KMS-11 (cell line): Measurements from ENCODE around the gene CNPY2.

Experiments used
- H2AFZ ChIP-seq: fragments of 200-600 bp; sonication (generic); 2 replicates; pipeline ENCODE4 v1.6.1; 2016; ENCODE audit warnings: antibody characterized with exemption, mixed run types, low read depth
- H3K27ac ChIP-seq: fragments of 200-600 bp; sonication (generic); 2 replicates; pipeline ENCODE4 v1.6.1; 2016; ENCODE audit warnings: mild to moderate bottlenecking, mixed run types
- H3K27me3 ChIP-seq: fragments of 200-600 bp; sonication (generic); 2 replicates; pipeline ENCODE4 v1.6.1; 2017; ENCODE audit warnings: mild to moderate bottlenecking, low read depth, mixed run types, moderate library complexity; ENCODE audit not compliant: insufficient read depth
- H3K36me3 ChIP-seq: fragments of 200-600 bp; sonication (generic); 2 replicates; pipeline ENCODE4 v1.6.1; 2017; ENCODE audit warnings: mild to moderate bottlenecking, mixed run types; ENCODE audit not compliant: insufficient read depth
- H3K4me1 ChIP-seq: fragments of 200-600 bp; sonication (generic); 2 replicates; pipeline ENCODE4 v1.6.1; 2016; ENCODE audit warnings: mild to moderate bottlenecking, low read depth, mixed run types; ENCODE audit not compliant: poor library complexity, severe bottlenecking
- H3K4me2 ChIP-seq: fragments of 200-600 bp; sonication (generic); 2 replicates; pipeline ENCODE4 v1.7.0; 2016; ENCODE audit warnings: mild to moderate bottlenecking, mixed run types
- H3K4me3 ChIP-seq: fragments of 200-600 bp; sonication (generic); IDR thresholded peaks from 2 replicates; pipeline ENCODE4 v1.6.1; 2017; ENCODE audit warnings: low read depth, low read length, mixed read lengths; ENCODE audit not compliant: insufficient read depth
- H3K79me2 ChIP-seq: fragments of 200-600 bp; sonication (generic); 2 replicates; pipeline ENCODE4 v1.6.1; 2016; ENCODE audit warnings: low read depth, mixed run types; ENCODE audit not compliant: insufficient read depth
- H3K9ac ChIP-seq: fragments of 200-600 bp; sonication (generic); 2 replicates; pipeline ENCODE4 v1.6.1; 2016; ENCODE audit warnings: mild to moderate bottlenecking, mixed run types
- H4K20me1 ChIP-seq: fragments of 200-600 bp; sonication (generic); 2 replicates; pipeline ENCODE4 v1.6.1; 2016; ENCODE audit warnings: mild to moderate bottlenecking, mixed run types; ENCODE audit not compliant: insufficient read depth
- TF ChIP-seq, protein P1 (sequence below): fragments of 200-600 bp; sonication (generic); conservative IDR thresholded peaks from 2 replicates; pipeline ENCODE4 v1.6.1; 2017; ENCODE audit warnings: low read depth, mild to moderate bottlenecking, antibody characterized with exemption, low read length, moderate library complexity, mixed read lengths

CNPY2 gene

DNA sequence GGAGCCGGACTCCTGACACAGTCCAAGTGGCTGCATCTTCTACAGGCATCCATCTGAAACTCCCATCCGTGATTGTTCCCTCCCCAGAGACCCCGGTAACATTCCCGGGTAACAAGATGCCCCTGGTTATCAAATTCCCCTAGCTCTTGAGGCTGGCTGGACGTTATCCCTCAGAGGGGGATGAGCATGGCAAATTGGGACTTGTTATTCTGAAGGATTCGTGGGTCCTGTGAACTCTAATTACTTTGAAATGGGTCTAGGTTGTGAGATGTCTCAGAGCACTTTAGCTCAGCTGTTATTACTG lies 18.7 kb upstream of the CNPY2 start:
- Histone ChIP-seq H2AFZ (peak overlapping the region; percentile 90), H3K27me3 (no peaks in the 10 kb centered on the region), H3K4me3 (peak overlapping the region; percentile 54), H3K9ac (peak overlapping the region; percentile 79), H3K27ac (peak overlapping the region; percentile 78), H4K20me1 (no peaks in the 10 kb centered on the region), H3K4me2 (peak overlapping the region; percentile 72), H3K4me1 (peaks cover 54% of the 10 kb centered on the region), H3K36me3 (no peaks in the 10 kb centered on the region), H3K79me2 (0 out of 2 replicates have a peak, but pooled peaks cover 5% of the 10 kb centered on the region)
- TF ChIP-seq, protein P1, sequence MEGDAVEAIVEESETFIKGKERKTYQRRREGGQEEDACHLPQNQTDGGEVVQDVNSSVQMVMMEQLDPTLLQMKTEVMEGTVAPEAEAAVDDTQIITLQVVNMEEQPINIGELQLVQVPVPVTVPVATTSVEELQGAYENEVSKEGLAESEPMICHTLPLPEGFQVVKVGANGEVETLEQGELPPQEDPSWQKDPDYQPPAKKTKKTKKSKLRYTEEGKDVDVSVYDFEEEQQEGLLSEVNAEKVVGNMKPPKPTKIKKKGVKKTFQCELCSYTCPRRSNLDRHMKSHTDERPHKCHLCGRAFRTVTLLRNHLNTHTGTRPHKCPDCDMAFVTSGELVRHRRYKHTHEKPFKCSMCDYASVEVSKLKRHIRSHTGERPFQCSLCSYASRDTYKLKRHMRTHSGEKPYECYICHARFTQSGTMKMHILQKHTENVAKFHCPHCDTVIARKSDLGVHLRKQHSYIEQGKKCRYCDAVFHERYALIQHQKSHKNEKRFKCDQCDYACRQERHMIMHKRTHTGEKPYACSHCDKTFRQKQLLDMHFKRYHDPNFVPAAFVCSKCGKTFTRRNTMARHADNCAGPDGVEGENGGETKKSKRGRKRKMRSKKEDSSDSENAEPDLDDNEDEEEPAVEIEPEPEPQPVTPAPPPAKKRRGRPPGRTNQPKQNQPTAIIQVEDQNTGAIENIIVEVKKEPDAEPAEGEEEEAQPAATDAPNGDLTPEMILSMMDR = peak; percentile 20; the same call in 1 of the 2 replicates

DNA sequence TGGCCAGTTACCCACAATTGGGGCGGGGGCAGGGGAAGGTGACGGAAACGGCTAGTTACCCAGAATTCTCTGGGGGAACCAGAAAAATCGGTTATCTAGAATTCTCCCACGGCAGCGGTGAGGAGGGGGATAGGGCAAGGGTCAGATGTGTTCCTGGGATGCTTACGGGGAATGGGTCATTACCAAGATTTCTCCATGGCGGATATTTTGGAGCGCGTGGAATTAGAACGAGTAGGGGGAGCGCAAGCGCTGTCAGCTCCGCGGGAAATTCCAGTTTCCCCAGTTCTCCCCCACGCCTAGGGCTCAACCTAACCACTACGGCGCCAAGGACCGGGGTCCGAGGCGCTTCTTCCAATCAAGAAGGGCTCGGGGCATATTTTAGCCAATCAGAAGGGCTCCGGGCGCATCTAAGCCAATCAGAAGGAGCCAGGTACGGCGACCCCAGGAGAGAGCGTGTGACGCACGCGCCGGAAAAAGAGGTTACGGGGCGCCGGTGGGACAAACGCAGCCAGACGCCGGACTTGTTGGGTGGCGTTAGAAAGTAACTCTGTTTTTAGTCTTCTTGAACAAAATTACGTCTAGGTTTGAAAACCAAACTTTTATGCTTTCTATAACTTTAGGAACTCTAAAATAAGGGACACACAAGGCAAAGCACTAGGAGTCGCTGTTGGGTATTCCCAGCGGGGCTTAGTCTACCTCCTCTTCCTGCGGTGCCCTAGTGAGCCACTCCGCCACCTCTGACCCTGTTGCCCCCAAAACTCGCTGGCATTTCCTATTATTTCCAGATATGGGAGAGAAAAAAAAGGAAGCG lies 18.1 kb upstream of the CNPY2 start, which contains the start of gene PAN2:
PAN2 (minus strand) TSS at position 322 of the 811 bp plus-strand sequence. CDS start 906 bp downstream, outside the sequence.
- Histone ChIP-seq H2AFZ (peak within 1 kb of the TSS; percentile 90), H3K4me3 (peak within 1 kb of the TSS; percentile 72), H3K27me3 (no peaks in the 10 kb centered on the region), H3K4me1 (peaks cover 49% of the 10 kb centered on the region), H3K9ac (peak within 1 kb of the TSS; percentile 79), H3K27ac (peak within 1 kb of the TSS; percentile 78), H3K4me2 (peak within 1 kb of the TSS; percentile 97), H4K20me1 (no peaks in the 10 kb centered on the region), H3K36me3 (no peaks in the 10 kb centered on the region), H3K79me2 (0 out of 2 replicates have a peak, but pooled peaks cover 5% of the 10 kb centered on the region)
- TF ChIP-seq, protein P1 = peak; percentile 88

DNA sequence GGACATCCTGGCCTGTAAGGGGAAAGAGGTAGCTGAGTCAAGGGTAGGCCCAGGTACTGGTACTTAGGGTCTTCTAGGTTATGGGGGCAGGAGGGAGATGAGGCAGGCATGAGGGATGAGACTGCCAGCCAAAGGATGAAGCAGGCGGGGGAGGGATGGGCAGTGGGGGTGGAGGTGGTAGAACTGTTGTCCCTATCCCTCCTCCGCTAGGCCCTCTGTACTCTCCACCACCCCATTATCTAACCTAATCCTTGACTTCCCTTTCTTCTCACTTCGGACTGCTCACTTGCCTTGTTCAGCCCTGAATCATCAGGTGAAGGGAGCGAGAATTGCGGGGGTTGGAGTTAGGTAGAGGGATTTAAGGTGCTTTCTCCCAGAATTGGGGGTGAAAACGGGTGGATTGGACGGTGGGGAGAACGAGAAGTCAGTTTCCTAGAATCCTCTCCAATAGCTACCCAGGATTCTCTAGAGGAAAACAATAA lies 17.4 kb upstream of the CNPY2 start:
- H4K20me1 ChIP-seq = no peaks in the 10 kb centered on the region
- H3K4me1 ChIP-seq = peaks cover 42% of the 10 kb centered on the region
- H3K4me3 ChIP-seq = peak overlapping the region; percentile 72
- peak overlapping the region; percentile 78 for H3K27ac ChIP-seq
- peak overlapping the region; percentile 79 for H3K9ac ChIP-seq
- H3K27me3 ChIP-seq = no peaks in the 10 kb centered on the region
- peak overlapping the region; percentile 97 for H3K4me2 ChIP-seq
- H3K79me2 ChIP-seq = 0 out of 2 replicates have a peak, but pooled peaks cover 5% of the 10 kb centered on the region
- peak overlapping the region; percentile 90 for H2AFZ ChIP-seq
- H3K36me3 ChIP-seq = no peaks in the 10 kb centered on the region
- TF ChIP-seq, protein P1 = no peak

DNA sequence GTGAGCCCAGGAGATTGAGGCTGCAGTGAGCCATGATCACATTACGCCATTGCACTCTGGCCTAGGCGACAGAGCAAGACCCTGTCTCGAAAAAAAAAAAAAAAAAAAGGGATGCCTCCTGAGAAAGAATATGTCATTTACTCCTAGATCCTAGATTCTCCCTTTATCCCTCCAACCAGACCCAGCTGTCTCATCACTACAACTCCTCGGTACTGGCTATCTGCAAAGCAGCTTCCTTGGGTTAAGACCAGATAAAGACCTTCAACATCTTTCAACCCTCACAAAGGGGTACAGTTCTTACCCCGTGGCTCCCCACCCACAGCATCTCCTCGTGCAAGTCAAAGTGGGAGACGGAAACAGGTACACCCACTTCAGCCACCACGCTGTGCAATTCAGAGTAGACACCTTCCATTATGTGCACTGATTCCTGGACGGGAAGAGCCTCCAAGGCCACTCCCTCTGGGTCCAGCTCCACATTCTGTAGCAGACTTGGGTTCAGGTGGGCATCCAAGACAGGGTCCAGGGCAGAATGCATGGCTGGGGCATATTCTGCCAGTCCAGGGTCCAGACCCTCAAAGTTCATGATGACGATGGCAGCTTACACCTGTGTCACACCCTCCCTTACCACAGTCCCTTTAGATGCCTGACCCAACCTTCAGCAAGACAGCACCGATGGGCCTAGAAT lies 16.9 kb upstream of the CNPY2 start:
- no peaks in the 10 kb centered on the region for H4K20me1 ChIP-seq
- TF ChIP-seq, protein P1 = no peak
- 0 out of 2 replicates have a peak, but pooled peaks cover 5% of the 10 kb centered on the region for H3K79me2 ChIP-seq
- no peaks in the 10 kb centered on the region for H3K36me3 ChIP-seq
- H3K27ac ChIP-seq = peak overlapping the region; percentile 78
- peak overlapping the region; percentile 97 for H3K4me2 ChIP-seq
- peak overlapping the region; percentile 79; the same call in 1 of the 2 replicates for H3K9ac ChIP-seq
- H3K27me3 ChIP-seq = no peaks in the 10 kb centered on the region
- peaks cover 36% of the 10 kb centered on the region for H3K4me1 ChIP-seq
- peak overlapping the region; percentile 90 for H2AFZ ChIP-seq
- no peak overlapping the region for H3K4me3 ChIP-seq
